ENCODE data around the gene AGAP1.

GRCh38 chr2:235877275-235877802 is 383.5 kb downstream of the AGAP1 start:
- no peak for TF ChIP-seq POLR2A (IDR thresholded peaks at IDR 0.05)
- TF ChIP-seq, protein P1, sequence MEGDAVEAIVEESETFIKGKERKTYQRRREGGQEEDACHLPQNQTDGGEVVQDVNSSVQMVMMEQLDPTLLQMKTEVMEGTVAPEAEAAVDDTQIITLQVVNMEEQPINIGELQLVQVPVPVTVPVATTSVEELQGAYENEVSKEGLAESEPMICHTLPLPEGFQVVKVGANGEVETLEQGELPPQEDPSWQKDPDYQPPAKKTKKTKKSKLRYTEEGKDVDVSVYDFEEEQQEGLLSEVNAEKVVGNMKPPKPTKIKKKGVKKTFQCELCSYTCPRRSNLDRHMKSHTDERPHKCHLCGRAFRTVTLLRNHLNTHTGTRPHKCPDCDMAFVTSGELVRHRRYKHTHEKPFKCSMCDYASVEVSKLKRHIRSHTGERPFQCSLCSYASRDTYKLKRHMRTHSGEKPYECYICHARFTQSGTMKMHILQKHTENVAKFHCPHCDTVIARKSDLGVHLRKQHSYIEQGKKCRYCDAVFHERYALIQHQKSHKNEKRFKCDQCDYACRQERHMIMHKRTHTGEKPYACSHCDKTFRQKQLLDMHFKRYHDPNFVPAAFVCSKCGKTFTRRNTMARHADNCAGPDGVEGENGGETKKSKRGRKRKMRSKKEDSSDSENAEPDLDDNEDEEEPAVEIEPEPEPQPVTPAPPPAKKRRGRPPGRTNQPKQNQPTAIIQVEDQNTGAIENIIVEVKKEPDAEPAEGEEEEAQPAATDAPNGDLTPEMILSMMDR (IDR thresholded peaks at IDR 0.05): no peak
